ENCODE measurements around the gene CCDC188.

CCDC188 gene

GRCh38 chr22:20149257-20150250, 1.3 kb downstream of the CCDC188 start:
- no peak for DNase-seq (ENCODE audit: low spot score)

DNA sequence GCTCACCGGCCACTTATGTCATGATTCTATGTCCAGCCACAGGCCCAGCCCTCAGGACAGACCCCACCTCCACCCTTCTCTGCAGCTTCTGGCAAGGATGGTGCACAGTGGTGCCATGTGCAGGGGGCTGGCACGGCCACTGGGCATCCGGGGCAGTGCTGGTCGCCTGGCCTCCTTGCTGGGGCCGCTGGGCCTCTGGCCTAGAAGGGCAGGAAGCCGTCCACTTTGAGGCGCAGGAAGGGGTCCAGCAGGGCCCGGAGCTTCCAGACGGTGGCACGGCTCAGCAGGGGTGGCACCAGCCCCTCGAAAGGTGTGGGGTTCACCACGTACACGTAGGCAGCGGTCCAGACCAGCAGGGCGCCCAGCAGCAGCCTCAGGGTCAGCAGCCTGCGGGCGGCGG, 2.4 kb downstream of the CCDC188 start:
- no peak for DNase-seq (ENCODE audit: low spot score)

DNA sequence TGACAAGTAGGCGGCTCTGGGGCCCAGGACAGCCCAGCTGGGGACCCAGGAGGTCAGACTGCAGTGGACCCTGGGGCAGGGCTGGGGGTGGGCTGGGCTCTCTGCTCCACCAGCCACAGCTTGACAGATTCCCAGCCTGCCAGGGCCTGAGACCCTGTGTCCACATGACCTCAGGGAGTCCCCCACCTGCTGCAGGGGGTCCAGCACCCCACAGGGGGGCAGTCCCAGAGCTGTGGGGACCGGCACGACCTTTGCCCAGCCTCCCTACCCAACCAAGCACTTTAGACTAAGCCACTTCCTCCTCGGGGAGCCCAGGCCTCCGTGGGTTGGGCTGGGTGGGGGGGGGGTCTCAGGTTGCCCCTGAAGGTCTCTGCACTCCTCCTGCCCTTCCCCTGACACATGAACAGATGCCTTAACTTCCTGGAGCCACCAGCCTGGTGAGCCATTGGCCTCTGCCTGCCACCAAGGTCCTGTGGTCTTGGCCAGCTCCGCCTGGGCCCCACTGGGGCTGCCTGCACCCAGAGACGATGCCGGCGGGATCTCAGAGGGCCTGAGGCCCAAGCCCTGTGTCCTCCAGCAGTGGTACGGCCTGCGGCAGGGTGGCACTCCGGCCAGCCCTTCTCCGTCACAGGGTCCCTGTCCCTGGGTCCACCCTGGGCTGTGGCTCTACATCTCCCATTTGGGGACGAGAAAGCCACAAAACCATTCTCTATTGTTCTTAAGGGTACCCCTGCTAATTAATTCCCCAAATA, 3.4 kb downstream of the CCDC188 start:
- DNase-seq (ENCODE audit: low spot score): no peak

DNA sequence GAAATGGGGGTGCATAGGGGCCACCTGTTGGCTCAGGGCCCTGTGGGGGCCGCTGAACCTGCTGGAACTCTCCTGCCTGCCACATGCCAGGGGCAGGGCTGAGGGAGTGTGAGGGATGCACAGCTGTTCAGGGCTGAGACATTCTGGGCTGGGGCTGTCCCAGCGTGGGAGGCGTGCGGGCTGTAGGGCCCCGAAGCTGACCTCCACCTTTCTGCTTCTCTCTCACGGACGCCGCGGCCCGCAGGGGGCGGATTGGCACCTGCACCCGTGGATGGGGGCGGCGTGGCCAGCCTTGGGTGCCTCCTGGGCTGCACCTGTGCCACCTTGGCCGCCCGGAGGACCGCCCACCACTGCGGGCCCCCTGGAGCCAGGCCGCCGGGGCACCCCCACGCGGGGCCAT, 4.1 kb downstream of the CCDC188 start:
- DNase-seq (ENCODE audit: low spot score): no peak

- DNase-seq (ENCODE audit: low spot score): no peak
Observed at GRCh38 chr22:20145832-20146223, 5.0 kb downstream of the CCDC188 start.

- no peak for DNase-seq (ENCODE audit: low spot score)
Observed at GRCh38 chr22:20145206-20145831, 5.5 kb downstream of the CCDC188 start.

- DNase-seq (ENCODE audit: low spot score): no peak
Observed at GRCh38 chr22:20143883-20144665, 6.8 kb downstream of the CCDC188 start.

- no peak for DNase-seq (ENCODE audit: low spot score)
Observed at GRCh38 chr22:20142711-20143621, 7.9 kb downstream of the CCDC188 start.

DNA sequence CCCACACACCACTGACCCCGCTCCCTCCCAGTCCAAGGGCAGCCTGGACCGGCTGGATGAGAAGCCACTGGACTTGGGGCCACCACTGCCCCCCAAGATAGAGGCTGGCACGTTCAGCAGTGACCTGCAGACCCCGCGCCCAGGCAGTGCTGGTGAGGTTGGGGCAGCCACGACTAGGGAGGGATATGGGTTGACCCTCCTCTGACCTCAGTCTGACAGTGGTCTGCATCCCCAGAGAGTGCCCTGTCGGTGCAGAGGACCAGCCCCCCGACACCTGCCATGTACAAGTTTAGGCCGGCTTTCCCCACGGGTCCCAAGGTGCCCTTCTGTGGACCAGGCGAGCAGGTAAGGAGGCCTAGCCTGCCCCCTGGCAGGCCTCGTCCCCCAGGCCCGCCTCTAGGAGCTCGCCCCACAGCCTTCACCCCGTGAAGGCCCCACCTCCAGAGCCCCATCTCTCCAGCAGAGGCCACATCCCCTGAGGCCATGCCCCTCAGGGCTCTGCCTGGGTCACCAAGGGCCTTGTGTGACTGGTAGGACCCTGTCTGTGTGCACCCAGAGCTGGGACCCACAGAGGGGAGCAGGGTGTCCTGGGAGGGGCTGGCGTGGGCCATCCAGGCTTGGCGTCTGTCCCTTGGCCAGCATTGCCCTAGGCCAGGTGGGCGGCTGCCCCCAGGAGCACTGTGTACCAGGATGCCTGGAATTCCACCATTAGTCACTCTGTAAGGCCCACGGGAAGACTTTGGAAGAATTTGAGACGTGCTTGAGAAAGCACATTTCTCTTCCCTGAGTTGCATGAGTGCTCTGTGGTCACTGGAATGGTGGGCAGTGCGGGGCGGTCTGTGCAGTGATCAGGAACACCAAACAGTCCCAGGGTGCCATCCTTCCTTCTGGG, 9.4 kb downstream of the CCDC188 start:
- no peak for DNase-seq (ENCODE audit: low spot score)

DNA sequence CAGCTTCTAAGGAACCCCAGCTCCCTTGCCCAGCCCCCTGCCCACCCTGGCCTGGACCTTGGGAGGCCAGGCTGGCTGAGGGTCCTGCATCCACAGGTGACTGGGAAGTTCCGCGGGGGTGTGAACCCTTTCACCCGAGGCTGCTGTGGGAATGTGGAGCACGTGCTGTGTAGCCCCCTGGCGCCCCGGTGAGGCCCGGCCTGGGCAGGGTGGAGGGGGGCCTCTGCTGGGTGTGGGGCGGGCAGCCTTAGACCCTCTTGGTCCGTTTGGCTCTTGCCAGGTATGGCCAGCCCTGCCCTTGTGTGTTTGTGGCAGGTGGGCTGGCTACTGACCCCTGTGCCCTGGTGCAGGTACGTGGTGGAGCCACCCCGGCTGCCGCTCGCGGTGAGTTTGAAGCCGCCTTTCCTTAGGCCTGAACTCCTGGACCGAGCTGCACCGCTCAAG, 10.3 kb downstream of the CCDC188 start:
- DNase-seq (ENCODE audit: low spot score): no peak

DNA sequence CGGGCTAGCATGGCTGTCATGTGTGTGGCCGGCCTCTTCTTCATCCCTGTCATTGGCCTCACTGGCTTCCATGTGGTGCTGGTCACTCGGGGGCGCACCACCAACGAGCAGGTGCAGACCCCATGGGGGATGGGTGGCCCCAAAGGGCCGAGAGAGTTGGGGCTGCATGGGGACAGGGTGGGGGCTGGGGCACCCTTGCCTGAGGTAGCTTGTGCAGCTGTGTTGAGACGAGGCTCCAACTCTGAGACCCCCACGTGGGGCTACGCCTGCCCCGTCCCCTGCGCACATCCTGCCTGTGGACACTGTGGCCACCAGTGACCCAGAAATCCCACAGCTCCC, 10.8 kb downstream of the CCDC188 start:
- no peak for DNase-seq (ENCODE audit: low spot score)

- no peak for DNase-seq (ENCODE audit: low spot score)
Observed at GRCh38 chr22:20139391-20140106, 11.3 kb downstream of the CCDC188 start.

- DNase-seq (ENCODE audit: low spot score): no peak
Observed at GRCh38 chr22:20138868-20139267, 12.0 kb downstream of the CCDC188 start.

- DNase-seq (ENCODE audit: low spot score): no peak
Observed at GRCh38 chr22:20138417-20138738, 12.5 kb downstream of the CCDC188 start.

DNA sequence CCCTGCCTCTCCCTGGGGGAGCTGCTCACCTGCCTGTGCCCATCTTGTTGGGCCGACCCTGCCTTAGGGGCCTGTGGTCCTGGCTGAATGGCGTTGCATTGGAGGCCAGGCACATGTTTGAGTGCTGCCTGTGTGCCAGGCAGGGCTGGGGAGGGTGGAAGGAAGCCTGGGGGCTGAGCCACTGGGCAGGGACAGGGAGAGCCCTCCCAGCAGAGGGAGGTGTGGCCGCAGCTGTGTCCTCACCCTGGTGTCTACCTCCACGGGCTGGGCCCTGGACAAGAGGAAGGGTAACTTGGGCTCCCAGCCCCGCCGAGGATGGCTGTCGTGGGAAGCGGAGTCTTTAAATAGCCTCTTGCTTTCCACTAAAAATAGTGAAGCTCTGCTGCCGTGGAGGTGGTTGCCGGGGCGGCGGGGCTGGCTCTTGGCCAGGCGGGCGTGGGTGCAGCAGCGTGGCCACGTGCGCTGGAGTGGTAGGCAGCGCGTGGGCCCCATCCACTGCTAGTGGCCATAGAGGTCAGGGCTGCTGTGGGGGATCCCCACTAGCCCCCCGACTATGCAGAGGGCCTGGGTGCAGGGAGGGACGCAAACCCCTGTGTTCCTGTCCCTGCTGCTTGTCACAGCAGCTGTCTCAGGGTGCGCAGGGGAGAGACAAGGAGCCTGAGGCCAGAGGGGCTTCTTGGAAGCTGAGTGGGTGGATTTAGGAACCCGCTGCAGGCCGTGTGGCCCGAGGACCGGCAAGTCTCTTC, 13.0 kb downstream of the CCDC188 start:
- DNase-seq (ENCODE audit: low spot score): no peak

DNA sequence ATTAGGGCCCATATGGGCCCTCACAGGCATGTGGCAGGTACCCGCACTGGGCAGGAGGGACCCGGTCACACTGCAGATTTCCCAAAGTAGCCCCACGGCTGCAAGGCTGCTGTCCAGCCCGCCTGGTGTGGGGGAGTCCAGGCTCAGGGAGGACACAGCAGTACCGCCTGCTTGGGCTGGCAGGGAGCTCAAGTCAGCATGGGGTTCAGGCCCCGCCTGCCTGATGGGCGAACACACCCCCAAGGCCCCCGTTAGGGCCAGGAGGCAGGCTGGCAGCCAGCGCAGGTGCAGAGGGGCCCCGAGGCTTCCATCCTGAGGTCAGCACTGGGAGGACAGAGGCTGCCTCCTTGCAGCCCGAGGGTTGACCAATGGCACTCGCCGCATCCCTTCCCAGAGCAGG, 13.7 kb downstream of the CCDC188 start:
- no peak for DNase-seq (ENCODE audit: low spot score)

DNA sequence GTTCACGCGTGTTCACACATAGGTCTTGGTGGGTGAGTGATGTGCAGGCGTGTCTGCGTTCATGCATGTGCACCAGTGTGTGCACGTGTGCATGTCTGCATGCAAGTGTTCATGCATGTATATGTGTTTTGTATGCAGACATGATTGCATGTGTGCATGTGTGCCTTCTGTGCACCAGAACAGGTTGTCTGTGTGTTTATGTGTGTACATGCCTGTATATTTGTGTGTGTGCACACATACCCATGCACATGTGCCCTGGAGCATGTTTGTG, 14.3 kb downstream of the CCDC188 start:
- DNase-seq (ENCODE audit: low spot score): no peak

All from SK-N-DZ (cell line).